Activated CD4-positive, CD25-positive, alpha-beta regulatory T cell treated with anti-CD3 and anti-CD28 coated beads, Interleukin-2, amount 50 U/mL, for 72 hours (primary cell): ENCODE data around the gene TAS2R41.
"Not testable (repeated sequence)": the region's sequence is repeated elsewhere in the genome, so short reads cannot be mapped to it uniquely, and the experiment has no call there.

Source experiments
- DNase-seq: peaks from one replicate; pipeline ENCODE4 v3.0.0; 2021

Gene TAS2R41

DNA sequence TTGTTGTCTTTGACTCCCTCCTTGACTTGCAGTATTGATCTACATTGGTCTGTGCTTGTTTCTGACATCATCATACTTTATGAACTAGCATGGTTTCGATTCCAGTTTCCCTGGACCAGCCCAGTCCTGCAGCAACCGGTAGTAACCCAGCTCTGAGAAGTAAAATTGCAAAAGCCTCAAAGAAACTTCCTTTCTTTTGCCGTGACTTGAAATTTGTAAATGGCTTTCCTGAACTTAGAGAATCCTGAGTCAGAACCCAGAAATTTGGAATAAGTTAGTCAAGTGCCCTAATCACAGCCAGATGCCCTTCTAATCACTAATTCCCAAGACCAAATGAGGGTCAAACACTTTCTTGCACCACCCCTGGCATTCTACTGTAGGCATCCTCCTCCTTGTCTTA, 19.4 kb upstream of the TAS2R41 start:
- no peak for DNase-seq

- DNase-seq = no peak
Measured at GRCh38 chr7:143458681-143459080, 19.0 kb upstream of the TAS2R41 start.

GRCh38 chr7:143459359-143459758, 18.3 kb upstream of the TAS2R41 start:
- DNase-seq = no peak

- DNase-seq = no peak
Measured at GRCh38 chr7:143460271-143460979, 17.2 kb upstream of the TAS2R41 start.

DNA sequence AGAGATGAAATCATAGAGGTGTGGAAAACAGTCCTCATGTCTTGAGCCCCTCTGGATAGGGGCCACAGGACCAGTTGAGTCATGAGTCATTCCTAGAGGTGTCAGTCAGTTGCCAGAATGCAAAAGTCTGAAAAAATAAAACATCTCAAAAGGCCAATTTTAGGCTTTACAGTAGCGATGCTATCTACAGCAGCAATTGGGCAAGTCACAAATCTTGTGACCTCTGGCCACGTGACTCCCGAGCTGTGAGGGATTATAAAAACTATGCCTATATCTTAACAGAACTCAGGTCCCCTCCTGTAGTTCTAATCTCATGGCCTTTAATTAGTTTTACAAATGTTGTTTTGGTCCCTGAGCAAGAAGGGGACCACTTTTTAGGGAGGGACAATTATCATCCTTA, 15.6 kb upstream of the TAS2R41 start:
- DNase-seq = no peak

- no peak for DNase-seq
Measured at GRCh38 chr7:143463556-143463955, 14.1 kb upstream of the TAS2R41 start.

GRCh38 chr7:143463957-143464356, 13.7 kb upstream of the TAS2R41 start:
- DNase-seq = no peak

- no peak for DNase-seq
Measured at GRCh38 chr7:143467724-143468123, 9.9 kb upstream of the TAS2R41 start.

DNA sequence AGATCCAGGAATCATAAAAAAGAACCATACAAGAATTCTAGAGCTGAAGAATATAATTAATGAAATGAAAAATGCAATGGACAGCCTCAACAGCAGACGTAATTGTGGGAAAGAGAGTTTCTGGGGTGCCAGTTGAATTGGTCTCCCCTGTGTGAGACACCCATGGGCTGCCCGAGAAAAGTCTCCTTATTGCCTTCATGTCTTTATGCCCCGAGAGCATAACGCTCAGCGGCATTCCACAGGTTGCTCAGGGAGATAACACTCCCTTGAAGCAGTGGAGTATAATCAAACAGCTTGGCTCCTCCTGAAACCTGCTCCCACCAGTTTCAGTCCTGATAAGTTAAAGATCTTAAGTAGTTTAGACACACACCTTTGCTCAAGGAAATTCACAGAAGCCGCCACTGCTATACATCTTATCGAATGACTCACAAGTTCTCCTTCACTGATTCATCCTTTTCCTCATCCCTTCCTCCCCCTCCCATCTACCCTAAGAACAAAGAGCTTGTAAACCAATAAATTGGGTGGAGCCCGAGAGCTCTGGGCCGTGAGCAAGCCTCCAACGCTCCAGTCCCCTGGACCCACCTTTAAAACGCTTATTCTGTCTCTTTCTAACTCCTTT, 5.5 kb upstream of the TAS2R41 start:
- not testable (repeated sequence) for DNase-seq

DNA sequence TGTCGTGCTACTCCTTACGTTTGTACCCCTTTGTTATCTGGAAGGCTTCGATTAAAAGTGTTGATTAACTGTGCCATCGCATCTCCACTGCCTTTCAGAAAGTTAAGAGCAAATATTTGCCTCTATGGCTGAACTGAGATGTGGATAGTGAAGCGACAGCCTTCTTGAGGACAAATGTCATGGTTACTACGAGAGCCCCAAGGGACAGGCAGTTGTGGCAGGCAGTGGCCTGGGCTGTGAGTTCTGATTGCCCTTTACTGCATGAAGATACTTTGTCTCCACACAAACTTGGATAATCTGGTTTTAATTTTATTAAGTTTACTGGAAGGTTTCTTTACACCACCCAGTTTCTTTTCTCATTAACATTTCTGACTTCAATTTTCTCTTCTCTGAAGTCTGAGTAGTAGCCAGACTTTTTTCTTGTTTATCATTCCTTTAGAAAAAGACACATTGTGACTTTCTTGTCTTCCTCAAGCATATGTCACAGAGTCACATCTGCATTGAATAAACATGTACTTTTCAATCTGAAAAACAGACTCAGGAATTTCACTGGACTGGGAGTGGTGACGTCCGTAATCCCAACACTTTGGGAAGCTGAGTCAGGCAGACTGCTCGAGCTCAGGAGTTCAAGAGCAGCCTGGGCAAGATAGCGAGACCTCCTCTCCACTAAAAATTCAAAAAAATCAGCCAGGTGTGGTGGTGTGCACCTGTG, 1.5 kb downstream of the TAS2R41 start:
- no peak for DNase-seq

GRCh38 chr7:143480501-143480900, 2.8 kb downstream of the TAS2R41 start:
- no peak for DNase-seq

GRCh38 chr7:143484119-143484518, 6.4 kb downstream of the TAS2R41 start:
- no peak for DNase-seq

GRCh38 chr7:143485094-143485493, 7.4 kb downstream of the TAS2R41 start:
- no peak for DNase-seq

DNA sequence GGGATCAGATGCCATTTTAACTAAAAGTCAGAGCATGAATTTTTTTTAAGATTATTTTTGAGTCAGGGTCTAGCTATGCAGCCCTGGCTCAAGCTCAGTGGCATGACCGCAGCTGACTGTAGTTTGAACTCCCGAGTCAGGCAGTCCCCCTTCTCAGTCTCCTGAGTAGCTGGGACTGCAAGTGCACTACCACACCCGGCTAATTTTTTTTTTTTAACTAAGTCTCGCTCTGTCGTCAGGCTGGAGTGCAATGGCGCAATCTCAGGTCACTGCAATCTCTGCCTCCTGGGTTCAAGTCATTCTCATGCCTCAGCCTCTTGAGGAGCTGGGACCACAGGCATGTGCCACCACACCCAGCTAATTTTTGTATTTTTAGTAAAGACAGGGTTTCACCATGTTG, 7.8 kb downstream of the TAS2R41 start:
- DNase-seq = no peak

DNA sequence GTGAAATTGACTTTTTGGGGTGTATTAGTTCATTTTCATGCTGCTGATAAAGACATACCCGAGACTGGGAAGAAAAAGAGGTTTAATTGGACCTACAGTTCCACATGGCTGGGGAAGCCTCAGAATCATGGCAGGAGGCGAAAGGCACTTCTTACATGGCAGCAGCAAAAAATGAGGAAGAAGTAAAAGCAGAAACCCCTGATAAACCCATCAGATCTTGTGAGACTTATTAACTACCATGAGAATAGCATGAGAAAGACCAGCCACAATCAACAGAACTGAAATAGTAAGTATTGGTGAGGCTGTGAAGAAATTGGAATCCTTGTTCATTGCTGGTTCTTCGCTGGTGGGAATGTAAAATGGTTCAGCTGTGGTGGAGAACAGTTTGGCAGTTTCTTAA, 8.6 kb downstream of the TAS2R41 start:
- not testable (repeated sequence) for DNase-seq

GRCh38 chr7:143487061-143487460, 9.4 kb downstream of the TAS2R41 start:
- no peak for DNase-seq

DNA sequence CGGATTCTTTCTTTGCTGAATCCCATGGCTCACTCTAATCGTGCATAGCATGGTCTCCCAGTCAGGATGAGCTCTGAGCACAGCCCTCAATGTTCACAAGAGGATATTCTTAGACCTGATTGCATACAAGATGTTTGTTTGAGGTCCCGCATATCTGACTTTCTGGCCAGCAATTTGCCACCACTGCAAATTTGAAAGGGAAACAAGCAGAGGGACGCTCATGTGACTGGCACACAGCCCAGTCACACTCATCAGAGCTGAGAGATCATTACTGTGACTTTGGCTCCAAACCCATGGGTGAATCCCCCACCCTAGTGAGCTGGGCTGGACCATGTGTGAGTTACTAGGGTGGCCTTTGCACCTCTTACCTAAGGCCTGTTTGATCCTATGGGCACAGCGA, 9.9 kb downstream of the TAS2R41 start:
- no peak for DNase-seq

DNA sequence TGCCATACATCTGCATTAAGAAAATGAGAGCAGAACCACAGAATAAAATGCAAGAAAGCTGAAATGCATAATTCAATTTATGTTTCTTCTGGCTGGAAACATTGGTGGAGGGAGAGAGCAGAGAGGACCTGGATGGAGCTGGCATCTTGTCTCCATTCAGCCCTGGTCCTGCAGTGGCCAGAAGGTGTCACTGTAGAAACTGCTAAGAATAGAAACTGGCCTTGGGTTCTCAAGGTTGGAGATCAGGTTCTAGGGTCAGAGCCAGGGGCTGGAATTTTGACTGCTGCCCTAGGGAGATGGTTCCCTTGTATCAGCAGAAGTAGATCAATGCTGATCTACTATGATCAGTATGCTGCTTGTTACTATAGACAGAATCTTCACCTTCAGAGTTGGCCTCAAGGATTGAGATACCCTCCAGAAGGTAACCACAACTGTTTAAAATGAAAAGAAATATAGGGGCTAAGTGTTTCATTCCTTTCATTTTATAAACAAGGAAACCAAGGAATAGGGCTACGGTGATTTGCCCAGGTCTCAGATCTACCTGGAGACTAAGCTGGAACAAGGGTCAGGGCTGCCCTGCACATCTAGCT, 13.1 kb downstream of the TAS2R41 start:
- no peak for DNase-seq

- no peak for DNase-seq
Measured at GRCh38 chr7:143492043-143492471, 14.4 kb downstream of the TAS2R41 start.

DNA sequence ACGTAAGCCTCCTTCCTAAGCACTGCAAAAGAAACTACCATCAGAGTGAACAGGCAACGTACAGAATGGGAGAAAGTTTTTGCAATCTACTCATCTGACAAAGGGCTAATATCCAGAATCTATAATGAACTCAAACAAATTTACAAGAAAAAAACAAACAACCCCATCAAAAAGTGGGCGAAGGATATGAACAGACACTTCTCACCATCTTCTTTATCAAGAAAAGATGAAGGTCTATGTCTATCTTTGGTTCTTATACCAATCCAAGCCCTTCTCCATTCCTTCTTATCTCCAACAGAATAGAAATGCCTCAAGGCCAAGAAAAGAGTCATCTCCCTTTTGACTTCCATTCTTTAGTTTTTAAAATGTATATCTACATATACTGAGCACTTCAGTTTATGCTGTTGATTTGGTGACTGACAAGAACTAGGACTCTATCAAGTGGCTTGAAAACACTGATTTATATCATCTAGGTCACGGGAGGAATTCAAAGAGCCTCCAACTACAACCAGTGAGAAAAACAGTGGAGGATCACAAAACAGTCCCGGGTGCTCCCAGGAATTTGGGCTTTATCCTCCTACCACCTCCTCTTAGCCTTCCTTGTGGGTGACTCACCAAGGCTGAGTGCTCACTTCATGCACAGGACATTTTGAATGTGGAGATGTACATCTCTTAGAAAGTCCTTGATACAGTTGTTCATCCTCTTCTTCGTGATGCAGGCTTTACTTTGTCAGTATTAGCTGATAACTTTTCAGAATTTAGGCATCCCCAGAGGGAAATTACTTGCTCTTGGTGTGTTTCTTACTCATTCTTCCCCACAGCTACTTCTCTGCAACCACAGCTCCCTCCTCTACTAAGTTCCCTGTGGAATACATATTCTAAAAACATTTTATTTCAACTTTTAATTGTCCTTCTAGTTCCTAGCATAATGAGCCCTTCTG, 15.4 kb downstream of the TAS2R41 start:
- no peak for DNase-seq

GRCh38 chr7:143493751-143494150, 16.1 kb downstream of the TAS2R41 start:
- DNase-seq = no peak

DNA sequence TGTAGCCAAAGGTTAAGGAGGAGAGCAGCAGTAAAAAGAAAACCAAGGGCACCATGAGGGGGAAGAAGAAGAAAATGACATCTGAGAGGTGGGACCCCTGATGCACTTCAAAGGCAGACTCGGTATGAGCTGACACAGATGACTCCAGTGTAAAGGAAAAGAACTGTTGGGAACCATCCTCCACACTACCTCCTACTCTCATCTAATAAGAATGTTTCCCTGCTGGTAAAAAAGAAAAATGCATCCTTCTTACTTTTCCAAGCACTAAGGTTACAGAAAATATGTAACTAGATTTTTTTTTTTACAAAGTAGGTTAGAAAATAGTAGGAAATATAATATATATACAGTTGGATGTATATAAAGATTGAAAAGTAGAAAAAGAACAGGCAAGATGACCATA, 16.9 kb downstream of the TAS2R41 start:
- DNase-seq = no peak

- DNase-seq = no peak
Measured at GRCh38 chr7:143495851-143496250, 18.2 kb downstream of the TAS2R41 start.
